Esophagus squamous epithelium (tissue), 4 donors: ENCODE measurements around the gene ENGASE.

ENCODE experiments used
- POLR2A ChIP-seq, 4 donors: fragments of 450-650 bp; IDR thresholded peaks; one replicate each; pipeline ENCODE4 v1.6.1; 2017; ENCODE audit warnings: antibody characterized with exemption in 4 of 4, mild to moderate bottlenecking in 4 of 4, moderate library complexity in 3 of 4
- TF ChIP-seq, protein P1 (sequence below), 6 experiments: fragments of 450-650 bp in 4 of 6; fragments of 200-600 bp in 2 of 6; sonication (generic) in 2 of 6; IDR thresholded peaks; one replicate each; pipeline ENCODE4 v1.5.1; 2016 to 2019; ENCODE audit warnings: antibody characterized with exemption in 6 of 6, mild to moderate bottlenecking in 4 of 6, moderate library complexity in 4 of 6

DNA sequence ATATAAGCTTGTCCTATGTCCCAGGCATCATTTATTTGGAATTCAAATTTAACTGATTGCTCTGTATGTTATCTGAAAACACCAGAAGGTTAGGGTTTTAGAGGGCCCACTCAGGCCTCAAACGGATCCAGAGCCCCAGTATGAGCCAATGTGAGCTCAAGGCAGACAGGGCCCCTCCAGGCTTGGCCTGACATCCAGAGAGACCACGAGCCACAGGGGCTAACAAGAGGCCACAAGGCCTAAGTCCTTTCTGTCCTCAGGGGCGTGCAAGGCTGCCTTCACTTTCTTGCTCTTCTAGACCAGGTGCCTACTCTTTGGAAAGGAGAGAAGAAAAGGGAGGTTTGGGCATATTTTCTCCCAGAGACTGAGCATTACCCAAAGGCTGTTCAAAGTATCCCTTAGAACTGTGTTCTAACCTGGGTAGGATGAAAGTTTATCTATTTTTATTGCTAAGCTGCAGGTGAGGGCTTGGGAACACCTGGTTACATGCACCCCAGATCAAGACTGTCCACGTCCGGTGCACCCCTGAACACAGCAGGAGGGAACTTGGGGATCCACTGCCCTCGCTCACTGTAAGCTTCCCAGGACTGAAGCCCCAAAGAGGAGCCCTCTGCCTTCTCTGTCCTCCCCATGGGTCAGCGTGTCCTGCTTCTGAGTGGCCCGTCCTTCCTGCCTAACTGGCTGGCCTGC lies 1.5 kb upstream of the ENGASE start:
- TF ChIP-seq POLR2A (IDR thresholded peaks at IDR 0.05), result no peak
- TF ChIP-seq, protein P1, sequence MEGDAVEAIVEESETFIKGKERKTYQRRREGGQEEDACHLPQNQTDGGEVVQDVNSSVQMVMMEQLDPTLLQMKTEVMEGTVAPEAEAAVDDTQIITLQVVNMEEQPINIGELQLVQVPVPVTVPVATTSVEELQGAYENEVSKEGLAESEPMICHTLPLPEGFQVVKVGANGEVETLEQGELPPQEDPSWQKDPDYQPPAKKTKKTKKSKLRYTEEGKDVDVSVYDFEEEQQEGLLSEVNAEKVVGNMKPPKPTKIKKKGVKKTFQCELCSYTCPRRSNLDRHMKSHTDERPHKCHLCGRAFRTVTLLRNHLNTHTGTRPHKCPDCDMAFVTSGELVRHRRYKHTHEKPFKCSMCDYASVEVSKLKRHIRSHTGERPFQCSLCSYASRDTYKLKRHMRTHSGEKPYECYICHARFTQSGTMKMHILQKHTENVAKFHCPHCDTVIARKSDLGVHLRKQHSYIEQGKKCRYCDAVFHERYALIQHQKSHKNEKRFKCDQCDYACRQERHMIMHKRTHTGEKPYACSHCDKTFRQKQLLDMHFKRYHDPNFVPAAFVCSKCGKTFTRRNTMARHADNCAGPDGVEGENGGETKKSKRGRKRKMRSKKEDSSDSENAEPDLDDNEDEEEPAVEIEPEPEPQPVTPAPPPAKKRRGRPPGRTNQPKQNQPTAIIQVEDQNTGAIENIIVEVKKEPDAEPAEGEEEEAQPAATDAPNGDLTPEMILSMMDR (IDR thresholded peaks at IDR 0.05), result no peak
